Fibroblast of villous mesenchyme (primary cell): ENCODE data around the gene SLC7A14. TPM values are rescaled to one million over a fixed set of nuclear protein-coding genes. Genes with fewer than 3 reads are reported as not detected.

Source experiments
- DNase-seq: peaks from one replicate; pipeline ENCODE4 v3.0.0-alpha.2; 2010; ENCODE audit warnings: low read depth
- H3K4me3 ChIP-seq: 2 replicates; pipeline ENCODE4 v1.5.1; 2011; ENCODE audit warnings: low read depth, mild to moderate bottlenecking, low read length
- CTCF ChIP-seq: IDR thresholded peaks from 2 replicates; pipeline ENCODE4 v1.5.1; 2012; ENCODE audit warnings: low read depth, mild to moderate bottlenecking, low read length; ENCODE audit not compliant: insufficient read depth
- total RNA-seq: library from RNA; depleted of rRNA; stranded (reverse); fragments of >200 nt; gene quantifications from 2 replicates; pipeline ENCODE4 v1.2.3, GENCODE V29; 2012

The SLC7A14 gene
- total RNA-seq, 1 donor = 2.2 TPM

- no peak for TF ChIP-seq CTCF
- no peak for DNase-seq
- H3K4me3 ChIP-seq = no peak overlapping the region
Observed at GRCh38 chr3:170490828-170491560, 94.9 kb downstream of the SLC7A14 start.

- TF ChIP-seq CTCF = no peak
- no peak overlapping the region for H3K4me3 ChIP-seq
- DNase-seq = peak; percentile 87
Observed at GRCh38 chr3:170488802-170489201, 97.1 kb downstream of the SLC7A14 start.

GRCh38 chr3:170487031-170487430 lies 98.8 kb downstream of the SLC7A14 start:
- H3K4me3 ChIP-seq = no peak overlapping the region
- TF ChIP-seq CTCF = no peak

GRCh38 chr3:170486398-170486797 lies 99.5 kb downstream of the SLC7A14 start:
- no peak for TF ChIP-seq CTCF
- H3K4me3 ChIP-seq = no peak overlapping the region
- DNase-seq = no peak

More at GRCh38 chr3:170487031-170487430, 98.8 kb downstream of the SLC7A14 start:
- no peak for DNase-seq

- no peak for TF ChIP-seq CTCF
- H3K4me3 ChIP-seq = no peak overlapping the region
- DNase-seq = no peak
Observed at GRCh38 chr3:170485696-170486095, 100.2 kb downstream of the SLC7A14 start.

- no peak for TF ChIP-seq CTCF
- no peak overlapping the region for H3K4me3 ChIP-seq
- DNase-seq = no peak
Observed at GRCh38 chr3:170485294-170485693, 100.6 kb downstream of the SLC7A14 start.

- DNase-seq = no peak
- TF ChIP-seq CTCF = no peak
- H3K4me3 ChIP-seq = no peak overlapping the region
Observed at GRCh38 chr3:170484869-170485268, 101.0 kb downstream of the SLC7A14 start.
